ENCODE data around the gene ZG16.
"Not testable (repeated sequence)": the region's sequence is repeated elsewhere in the genome, so short reads cannot be mapped to it uniquely, and the experiment has no call there.

Gene ZG16

GRCh38 chr16:29783094-29783953, 5.3 kb downstream of the ZG16 start:
- in situ Hi-C loops (cut with MboI; ENCODE audit: low sequenced_read_pairs): not testable (repeated sequence)

- in situ Hi-C loops (cut with MboI; ENCODE audit: low sequenced_read_pairs): no loop called here
Measured at GRCh38 chr16:29784157-29784556, 6.1 kb downstream of the ZG16 start.

- in situ Hi-C loops (cut with MboI; ENCODE audit: low sequenced_read_pairs): no loop called here
Measured at GRCh38 chr16:29784901-29785500, 6.9 kb downstream of the ZG16 start.

GRCh38 chr16:29787155-29787554, 9.1 kb downstream of the ZG16 start:
- in situ Hi-C loops (cut with MboI; ENCODE audit: low sequenced_read_pairs): not testable (repeated sequence)

- in situ Hi-C loops (cut with MboI; ENCODE audit: low sequenced_read_pairs): loop anchor here (5.0 kb wide), 1 partner anchor 42 kb away; the partner anchor contains the start of gene C16orf54
Measured at GRCh38 chr16:29789775-29790182, 11.7 kb downstream of the ZG16 start.

GRCh38 chr16:29790183-29790948, 12.3 kb downstream of the ZG16 start, which contains the start of gene KIF22:
Gene KIF22 (plus strand): TSS chr16:29790751. CDS start chr16:29790760, 9 bp downstream.
- in situ Hi-C loops (cut with MboI; ENCODE audit: low sequenced_read_pairs): loop anchor here (5.0 kb wide), 1 partner anchor 43 kb away; the partner anchor contains the start of gene C16orf54

- in situ Hi-C loops (cut with MboI; ENCODE audit: low sequenced_read_pairs): loop anchor here (5.0 kb wide), 1 partner anchor 44 kb away; the partner anchor contains the start of gene C16orf54
Measured at GRCh38 chr16:29790949-29791844, 13.1 kb downstream of the ZG16 start.

GRCh38 chr16:29791845-29792807, 14.1 kb downstream of the ZG16 start:
- in situ Hi-C loops (cut with MboI; ENCODE audit: low sequenced_read_pairs): loop anchor here (5.0 kb wide), 1 partner anchor 45 kb away; the partner anchor contains the start of gene C16orf54

- in situ Hi-C loops (cut with MboI; ENCODE audit: low sequenced_read_pairs): loop anchor here (5.0 kb wide), 1 partner anchor 46 kb away; the partner anchor contains the start of gene C16orf54
Measured at GRCh38 chr16:29793153-29793552, 15.1 kb downstream of the ZG16 start.

- in situ Hi-C loops (cut with MboI; ENCODE audit: low sequenced_read_pairs): loop anchor here (5.0 kb wide), 1 partner anchor 47 kb away; the partner anchor contains the start of gene C16orf54
Measured at GRCh38 chr16:29794231-29794710, 16.2 kb downstream of the ZG16 start.

- in situ Hi-C loops (cut with MboI; ENCODE audit: low sequenced_read_pairs): no loop called here
Measured at GRCh38 chr16:29802416-29802935, 24.4 kb downstream of the ZG16 start.

GRCh38 chr16:29804020-29804419, 26.0 kb downstream of the ZG16 start:
- in situ Hi-C loops (cut with MboI; ENCODE audit: low sequenced_read_pairs): no loop called here

- in situ Hi-C loops (cut with MboI; ENCODE audit: low sequenced_read_pairs): no loop called here
Measured at GRCh38 chr16:29804455-29805231, 26.6 kb downstream of the ZG16 start.

GRCh38 chr16:29805232-29806098, 27.4 kb downstream of the ZG16 start:
- in situ Hi-C loops (cut with MboI; ENCODE audit: low sequenced_read_pairs): no loop called here

- in situ Hi-C loops (cut with MboI; ENCODE audit: low sequenced_read_pairs): no loop called here
Measured at GRCh38 chr16:29806099-29806579, 28.1 kb downstream of the ZG16 start, which contains the start of gene MAZ. Gene MAZ (plus strand): TSS chr16:29806529. CDS start chr16:29806702, 173 bp downstream.

Measured in HL-60/S4 (cell line).